AG09309 (cell line): Measurements from ENCODE around the gene COP1.

Experiments
- DNase-seq: peaks from one replicate; pipeline ENCODE4 v3.0.0-alpha.2; 2010; ENCODE audit warnings: low read depth
- H3K4me3 ChIP-seq: 2 replicates; pipeline ENCODE4 v1.5.1; 2011; ENCODE audit warnings: mild to moderate bottlenecking, low read depth, low read length, moderate library complexity; ENCODE audit not compliant: control insufficient read depth
- TF ChIP-seq, protein P1 (sequence below): IDR thresholded peaks from 2 replicates; pipeline ENCODE4 v1.5.1; 2011; ENCODE audit warnings: mild to moderate bottlenecking, low read depth, low read length, inconsistent platforms; ENCODE audit not compliant: insufficient read depth, control insufficient read depth; ENCODE audit errors: missing control alignments

Gene COP1

DNA sequence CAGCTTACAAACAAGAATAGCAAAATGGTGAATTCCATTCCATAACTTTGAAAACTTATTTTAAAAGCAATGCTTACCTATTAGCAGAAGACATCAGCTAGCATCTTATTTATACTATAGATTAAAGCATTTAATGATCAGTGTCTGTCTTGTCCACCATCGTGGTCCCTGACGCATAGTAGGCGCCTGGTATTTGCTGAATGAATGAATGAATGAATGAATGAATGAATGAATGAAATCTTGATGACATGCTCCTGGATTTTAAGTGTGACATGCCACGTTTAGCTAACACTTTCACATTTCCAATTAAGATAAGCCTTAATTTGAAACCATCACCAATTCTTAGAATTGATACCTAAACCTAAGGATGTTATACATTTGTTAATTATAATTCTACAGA lies 39.9 kb downstream of the COP1 start:
- H3K4me3 ChIP-seq, result no peak overlapping the region
- no peak for DNase-seq
- TF ChIP-seq, protein P1, sequence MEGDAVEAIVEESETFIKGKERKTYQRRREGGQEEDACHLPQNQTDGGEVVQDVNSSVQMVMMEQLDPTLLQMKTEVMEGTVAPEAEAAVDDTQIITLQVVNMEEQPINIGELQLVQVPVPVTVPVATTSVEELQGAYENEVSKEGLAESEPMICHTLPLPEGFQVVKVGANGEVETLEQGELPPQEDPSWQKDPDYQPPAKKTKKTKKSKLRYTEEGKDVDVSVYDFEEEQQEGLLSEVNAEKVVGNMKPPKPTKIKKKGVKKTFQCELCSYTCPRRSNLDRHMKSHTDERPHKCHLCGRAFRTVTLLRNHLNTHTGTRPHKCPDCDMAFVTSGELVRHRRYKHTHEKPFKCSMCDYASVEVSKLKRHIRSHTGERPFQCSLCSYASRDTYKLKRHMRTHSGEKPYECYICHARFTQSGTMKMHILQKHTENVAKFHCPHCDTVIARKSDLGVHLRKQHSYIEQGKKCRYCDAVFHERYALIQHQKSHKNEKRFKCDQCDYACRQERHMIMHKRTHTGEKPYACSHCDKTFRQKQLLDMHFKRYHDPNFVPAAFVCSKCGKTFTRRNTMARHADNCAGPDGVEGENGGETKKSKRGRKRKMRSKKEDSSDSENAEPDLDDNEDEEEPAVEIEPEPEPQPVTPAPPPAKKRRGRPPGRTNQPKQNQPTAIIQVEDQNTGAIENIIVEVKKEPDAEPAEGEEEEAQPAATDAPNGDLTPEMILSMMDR, result no peak

DNA sequence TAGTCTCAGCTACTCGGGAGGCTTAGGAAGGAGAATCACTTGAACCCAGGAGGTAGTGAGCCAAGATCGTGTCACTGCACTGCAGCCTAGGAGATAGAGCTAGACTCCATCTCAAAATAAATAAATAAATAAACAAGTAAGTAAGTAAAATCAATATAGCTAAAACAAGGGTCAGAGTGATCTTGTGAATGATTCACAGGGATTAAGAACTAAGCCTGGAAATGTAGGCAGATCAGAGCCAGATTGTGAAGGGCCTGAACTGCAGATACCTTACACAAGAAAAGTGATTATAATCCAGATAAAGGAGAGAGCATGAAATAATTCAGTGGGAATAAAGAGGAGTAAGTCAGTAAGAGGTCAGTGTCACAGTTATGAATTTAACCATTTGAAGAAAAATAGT lies 41.5 kb downstream of the COP1 start:
- TF ChIP-seq, protein P1, result no peak
- DNase-seq, result no peak

GRCh38 chr1:176164014-176164678 lies 42.9 kb downstream of the COP1 start:
- TF ChIP-seq, protein P1, result no peak
- no peak overlapping the region for H3K4me3 ChIP-seq
- DNase-seq, result no peak

More for the DNA sequence above, 41.5 kb downstream of the COP1 start:
- H3K4me3 ChIP-seq, result no peak overlapping the region

- no peak overlapping the region for H3K4me3 ChIP-seq
- no peak for DNase-seq
- TF ChIP-seq, protein P1, result no peak
Measured at GRCh38 chr1:176159993-176160392, 47.1 kb downstream of the COP1 start.

- TF ChIP-seq, protein P1, result no peak
- DNase-seq, result no peak
- no peak overlapping the region for H3K4me3 ChIP-seq
Measured at GRCh38 chr1:176157995-176158394, 49.1 kb downstream of the COP1 start.

GRCh38 chr1:176149939-176150807 lies 56.9 kb downstream of the COP1 start:
- TF ChIP-seq, protein P1, result no peak
- no peak overlapping the region for H3K4me3 ChIP-seq
- DNase-seq, result no peak
